Gastroesophageal sphincter (tissue), 3 donors: ENCODE data around the gene ATP6V1E1.

Experiments
- POLR2AphosphoS5 ChIP-seq: sonication (generic); formaldehyde crosslinking; IDR thresholded peaks from one replicate; pipeline ENCODE4 v1.6.1; 2017; ENCODE audit warnings: antibody characterized with exemption
- TF ChIP-seq, protein P1 (sequence below), 4 experiments: fragments of 200-600 bp in 2 of 4; fragments of 450-650 bp in 2 of 4; sonication (generic) in 1 of 4; IDR thresholded peaks; one replicate each; pipeline ENCODE4 v1.5.1; 2017 to 2019; ENCODE audit warnings: antibody characterized with exemption in 4 of 4, mild to moderate bottlenecking in 2 of 4, moderate library complexity in 2 of 4

- TF ChIP-seq, protein P1, sequence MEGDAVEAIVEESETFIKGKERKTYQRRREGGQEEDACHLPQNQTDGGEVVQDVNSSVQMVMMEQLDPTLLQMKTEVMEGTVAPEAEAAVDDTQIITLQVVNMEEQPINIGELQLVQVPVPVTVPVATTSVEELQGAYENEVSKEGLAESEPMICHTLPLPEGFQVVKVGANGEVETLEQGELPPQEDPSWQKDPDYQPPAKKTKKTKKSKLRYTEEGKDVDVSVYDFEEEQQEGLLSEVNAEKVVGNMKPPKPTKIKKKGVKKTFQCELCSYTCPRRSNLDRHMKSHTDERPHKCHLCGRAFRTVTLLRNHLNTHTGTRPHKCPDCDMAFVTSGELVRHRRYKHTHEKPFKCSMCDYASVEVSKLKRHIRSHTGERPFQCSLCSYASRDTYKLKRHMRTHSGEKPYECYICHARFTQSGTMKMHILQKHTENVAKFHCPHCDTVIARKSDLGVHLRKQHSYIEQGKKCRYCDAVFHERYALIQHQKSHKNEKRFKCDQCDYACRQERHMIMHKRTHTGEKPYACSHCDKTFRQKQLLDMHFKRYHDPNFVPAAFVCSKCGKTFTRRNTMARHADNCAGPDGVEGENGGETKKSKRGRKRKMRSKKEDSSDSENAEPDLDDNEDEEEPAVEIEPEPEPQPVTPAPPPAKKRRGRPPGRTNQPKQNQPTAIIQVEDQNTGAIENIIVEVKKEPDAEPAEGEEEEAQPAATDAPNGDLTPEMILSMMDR (IDR thresholded peaks at IDR 0.05) = no peak
- peak; percentile 9 for TF ChIP-seq POLR2AphosphoS5
Measured at GRCh38 chr22:17672417-17672991, 44.0 kb upstream of the ATP6V1E1 start.
